ENCODE results near the gene FAM210B.

The FAM210B gene

DNA sequence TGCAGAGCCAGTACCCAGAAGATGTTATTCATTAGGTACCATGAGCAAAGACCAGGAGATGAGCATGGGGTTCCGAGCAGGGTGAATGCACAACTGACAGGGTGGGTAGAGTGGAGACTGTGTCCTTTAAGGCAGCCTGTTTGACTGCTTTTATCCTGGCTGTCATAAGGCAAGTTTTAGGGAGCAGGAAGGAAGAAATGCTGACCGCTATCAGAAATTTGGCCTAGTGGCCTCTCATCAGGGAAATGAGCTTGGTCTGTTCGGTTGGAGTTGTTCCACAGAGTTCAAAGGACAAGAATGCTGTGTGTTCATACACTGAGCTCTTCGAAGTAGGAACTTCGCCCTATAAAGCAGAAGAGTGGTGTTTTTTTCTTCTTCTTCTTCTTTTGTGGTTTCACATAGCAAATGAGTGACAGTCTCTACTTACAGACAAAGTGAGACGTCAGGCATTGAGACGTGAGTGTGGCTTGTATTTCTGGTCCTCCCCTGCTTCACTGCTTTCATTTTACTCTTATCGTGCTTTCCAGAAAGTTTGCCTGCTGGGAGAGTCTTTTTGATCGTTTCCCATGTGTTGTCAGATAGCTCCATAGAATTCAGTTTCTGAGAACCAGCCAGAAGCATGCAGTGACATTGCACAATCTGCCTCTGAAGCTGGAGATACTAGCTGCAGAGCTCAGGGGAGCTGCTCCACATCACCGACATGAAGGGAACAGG lies 53.1 kb downstream of the FAM210B start, which contains the start of gene CASS4:
TSS of gene CASS4 (plus strand) at position 502 of the 714 bp plus-strand sequence. CDS start at position 701, 199 bp downstream.
- DNase-seq (ENCODE audit: extremely low read depth, low read depth), result no peak
- 0 out of 2 replicates have a peak within 1 kb of the TSS, but pooled peaks have one; percentile 3 for H3K4me3 ChIP-seq (replicated peaks; ENCODE audit: low read depth, low read length)
- TF ChIP-seq, protein P1, sequence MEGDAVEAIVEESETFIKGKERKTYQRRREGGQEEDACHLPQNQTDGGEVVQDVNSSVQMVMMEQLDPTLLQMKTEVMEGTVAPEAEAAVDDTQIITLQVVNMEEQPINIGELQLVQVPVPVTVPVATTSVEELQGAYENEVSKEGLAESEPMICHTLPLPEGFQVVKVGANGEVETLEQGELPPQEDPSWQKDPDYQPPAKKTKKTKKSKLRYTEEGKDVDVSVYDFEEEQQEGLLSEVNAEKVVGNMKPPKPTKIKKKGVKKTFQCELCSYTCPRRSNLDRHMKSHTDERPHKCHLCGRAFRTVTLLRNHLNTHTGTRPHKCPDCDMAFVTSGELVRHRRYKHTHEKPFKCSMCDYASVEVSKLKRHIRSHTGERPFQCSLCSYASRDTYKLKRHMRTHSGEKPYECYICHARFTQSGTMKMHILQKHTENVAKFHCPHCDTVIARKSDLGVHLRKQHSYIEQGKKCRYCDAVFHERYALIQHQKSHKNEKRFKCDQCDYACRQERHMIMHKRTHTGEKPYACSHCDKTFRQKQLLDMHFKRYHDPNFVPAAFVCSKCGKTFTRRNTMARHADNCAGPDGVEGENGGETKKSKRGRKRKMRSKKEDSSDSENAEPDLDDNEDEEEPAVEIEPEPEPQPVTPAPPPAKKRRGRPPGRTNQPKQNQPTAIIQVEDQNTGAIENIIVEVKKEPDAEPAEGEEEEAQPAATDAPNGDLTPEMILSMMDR (IDR thresholded peaks at IDR 0.05; ENCODE audit: low read depth, low read length, missing control alignments), result no peak

DNA sequence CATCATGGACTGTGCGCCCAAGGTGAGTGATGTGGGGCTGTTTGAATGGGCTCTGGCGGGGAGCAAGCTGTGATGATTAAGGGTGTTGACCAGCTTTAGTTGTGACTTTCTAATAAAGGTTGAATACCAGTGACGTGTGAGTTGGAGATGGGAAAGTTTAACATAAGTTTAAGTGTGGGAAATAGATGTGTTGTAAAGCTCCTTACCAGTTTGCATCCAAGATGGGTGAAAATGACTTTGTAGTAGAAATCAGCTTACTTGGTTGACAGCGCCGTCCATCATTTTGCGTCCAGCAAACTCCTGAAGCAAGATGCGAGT lies 53.7 kb downstream of the FAM210B start:
- TF ChIP-seq, protein P1 (IDR thresholded peaks at IDR 0.05; ENCODE audit: low read depth, low read length, missing control alignments), result no peak
- H3K4me3 ChIP-seq (replicated peaks; ENCODE audit: low read depth, low read length), result 0 out of 2 replicates have a peak overlapping the region, but pooled peaks have one; percentile 3
- no peak for DNase-seq (ENCODE audit: extremely low read depth, low read depth)

DNA sequence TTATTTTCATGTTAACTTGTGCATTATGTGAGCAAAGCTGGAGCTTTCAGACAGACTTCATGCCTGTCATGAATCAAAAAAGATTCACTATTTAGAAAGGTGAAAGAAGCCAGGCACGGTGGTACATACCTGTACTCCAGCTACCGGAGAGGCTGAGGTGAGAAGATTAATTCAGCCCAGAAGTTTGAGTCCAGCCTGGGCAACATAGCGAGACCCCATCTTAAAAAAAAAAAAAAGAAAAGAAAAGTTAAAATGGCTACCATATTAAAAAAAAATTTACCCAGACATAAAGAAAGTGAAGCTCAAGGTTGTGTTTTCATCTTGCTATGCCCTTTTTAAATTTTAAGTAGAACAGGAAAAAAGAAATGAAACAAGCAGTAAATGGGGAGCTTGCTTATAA lies 54.2 kb downstream of the FAM210B start:
- DNase-seq (ENCODE audit: extremely low read depth, low read depth), result no peak
- TF ChIP-seq, protein P1 (IDR thresholded peaks at IDR 0.05; ENCODE audit: low read depth, low read length, missing control alignments), result no peak
- H3K4me3 ChIP-seq (replicated peaks; ENCODE audit: low read depth, low read length), result no peak overlapping the region

DNA sequence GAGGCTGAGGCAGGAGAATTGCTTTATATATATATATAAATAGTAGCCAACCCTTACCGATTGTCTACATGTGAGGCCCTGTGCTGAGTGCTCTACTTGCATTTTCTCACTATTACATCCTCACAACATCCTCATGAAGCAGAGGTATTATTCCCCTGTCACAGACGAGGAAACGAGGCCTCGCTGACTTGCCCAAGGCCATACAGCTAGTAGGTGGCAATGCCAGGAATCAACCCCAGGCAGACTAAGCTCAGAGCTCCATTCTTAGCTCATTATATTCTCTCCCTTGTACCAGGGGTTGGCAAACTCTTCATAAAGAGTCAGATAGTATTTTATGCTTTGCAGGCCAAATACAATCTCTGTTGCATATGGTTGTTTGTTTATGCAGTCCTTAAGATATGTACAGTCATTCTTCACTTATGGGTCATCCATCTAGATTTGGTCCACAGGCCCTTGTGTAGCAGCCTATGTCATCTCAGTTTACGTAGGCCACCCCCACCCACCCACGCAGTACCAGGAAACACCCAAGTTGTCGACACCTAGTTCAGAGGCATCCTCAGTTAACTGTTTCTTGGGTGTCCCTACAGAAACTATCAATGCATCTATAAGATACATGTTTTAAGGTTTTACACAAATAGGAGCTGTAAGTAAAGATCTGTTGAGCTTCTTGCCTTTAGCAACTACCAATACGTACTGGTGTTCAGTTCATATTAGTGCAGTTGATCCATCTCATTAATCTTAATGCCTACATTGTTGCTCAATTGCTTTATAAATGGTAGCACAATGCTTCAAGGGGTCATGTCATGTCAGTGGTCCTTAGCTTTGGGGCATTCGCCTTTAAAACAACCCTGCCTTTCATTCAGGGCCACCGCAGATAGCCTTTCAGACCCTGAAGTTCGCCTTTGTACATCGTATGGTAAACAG lies 56.3 kb downstream of the FAM210B start:
- no peak for DNase-seq (ENCODE audit: extremely low read depth, low read depth)
- TF ChIP-seq, protein P1 (IDR thresholded peaks at IDR 0.05; ENCODE audit: low read depth, low read length, missing control alignments), result no peak
- H3K4me3 ChIP-seq (replicated peaks; ENCODE audit: low read depth, low read length), result no peak overlapping the region

DNA sequence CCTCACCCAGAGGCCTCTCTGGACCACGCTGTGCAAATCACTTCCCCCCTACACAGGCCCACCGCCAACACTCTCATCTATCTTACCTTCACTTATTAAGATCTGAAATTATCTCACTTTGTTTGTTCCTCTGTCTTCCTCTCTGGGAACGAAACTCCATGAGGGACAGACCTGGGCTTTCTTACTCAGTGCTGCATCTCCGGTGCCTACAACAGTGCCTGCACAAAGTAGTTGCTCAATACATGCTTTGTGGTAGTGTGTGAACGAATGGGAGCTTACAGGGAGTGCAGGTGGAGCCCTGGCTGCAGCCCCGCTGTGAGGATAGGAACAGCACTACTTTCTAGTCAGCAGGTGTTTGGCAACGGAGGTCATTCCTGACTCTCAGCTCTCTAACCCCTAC lies 58.6 kb downstream of the FAM210B start:
- TF ChIP-seq, protein P1 (IDR thresholded peaks at IDR 0.05; ENCODE audit: low read depth, low read length, missing control alignments), result no peak
- no peak overlapping the region for H3K4me3 ChIP-seq (replicated peaks; ENCODE audit: low read depth, low read length)

DNA sequence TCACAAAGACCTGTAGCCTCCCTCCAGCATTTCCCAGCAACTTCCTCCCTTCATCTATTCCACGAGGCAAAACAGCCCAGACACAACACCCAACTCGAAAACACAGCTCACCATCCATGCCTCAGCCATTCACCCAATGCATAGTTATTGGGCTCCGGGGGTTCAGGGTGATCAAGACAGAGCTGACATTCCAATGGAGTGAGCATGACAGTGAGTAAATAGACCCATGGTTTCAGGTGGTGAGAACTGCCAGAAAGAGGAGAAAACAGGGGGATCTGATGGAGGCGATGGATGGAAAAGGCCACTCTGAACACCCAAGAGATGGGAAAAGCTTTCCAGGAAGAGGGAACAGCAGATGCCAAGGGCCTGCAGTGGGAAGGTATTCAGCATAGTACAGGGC lies 59.1 kb downstream of the FAM210B start:
- no peak overlapping the region for H3K4me3 ChIP-seq (replicated peaks; ENCODE audit: low read depth, low read length)
- TF ChIP-seq, protein P1 (IDR thresholded peaks at IDR 0.05; ENCODE audit: low read depth, low read length, missing control alignments), result no peak
- no peak for DNase-seq (ENCODE audit: extremely low read depth, low read depth)

More for the DNA sequence above, 58.6 kb downstream of the FAM210B start:
- DNase-seq (ENCODE audit: extremely low read depth, low read depth), result no peak
